ENCODE measurements around the gene TCEA3.

Gene TCEA3

GRCh38 chr1:23397908-23398307, 26.6 kb downstream of the TCEA3 start:
- no peaks in the 10 kb centered on the region for H3K9me3 ChIP-seq (ENCODE audit: severe bottlenecking)
- no peak overlapping the region for H3K27ac ChIP-seq (ENCODE audit: poor library complexity, severe bottlenecking)
- DNase-seq (ENCODE audit: low spot score) (no peak), ATAC-seq (ENCODE audit: low read depth) (no peak)
- no peaks in the 10 kb centered on the region for H3K27me3 ChIP-seq (ENCODE audit: insufficient read depth, poor library complexity, severe bottlenecking)
- H3K4me3 ChIP-seq (ENCODE audit: severe bottlenecking): no peak overlapping the region
- H3K4me1 ChIP-seq (ENCODE audit: insufficient read depth, poor library complexity, severe bottlenecking): peaks cover 19% of the 10 kb centered on the region
- no peaks in the 10 kb centered on the region for H3K36me3 ChIP-seq (ENCODE audit: low read depth)
- TF ChIP-seq CTCF (IDR thresholded peaks at IDR 0.05; ENCODE audit: poor library complexity, severe bottlenecking): no peak

- Histone ChIP-seq H3K27me3 (ENCODE audit: insufficient read depth, poor library complexity, severe bottlenecking) (no peaks in the 10 kb centered on the region), H3K27ac (ENCODE audit: poor library complexity, severe bottlenecking) (peak overlapping the region; percentile 1), H3K36me3 (ENCODE audit: low read depth) (no peaks in the 10 kb centered on the region), H3K4me1 (ENCODE audit: insufficient read depth, poor library complexity, severe bottlenecking) (peaks cover 12% of the 10 kb centered on the region), H3K9me3 (ENCODE audit: severe bottlenecking) (no peaks in the 10 kb centered on the region), H3K4me3 (ENCODE audit: severe bottlenecking) (no peak overlapping the region)
- no peak for DNase-seq (ENCODE audit: low spot score)
- no peak for TF ChIP-seq CTCF (IDR thresholded peaks at IDR 0.05; ENCODE audit: poor library complexity, severe bottlenecking)
- no peak for ATAC-seq (ENCODE audit: low read depth)
Measured at GRCh38 chr1:23396380-23396779, 28.2 kb downstream of the TCEA3 start.

GRCh38 chr1:23395849-23396248, 28.7 kb downstream of the TCEA3 start:
- Histone ChIP-seq H3K27ac (ENCODE audit: poor library complexity, severe bottlenecking) (peak overlapping the region; percentile 1), H3K4me1 (ENCODE audit: insufficient read depth, poor library complexity, severe bottlenecking) (peaks cover 12% of the 10 kb centered on the region), H3K4me3 (ENCODE audit: severe bottlenecking) (no peak overlapping the region), H3K9me3 (ENCODE audit: severe bottlenecking) (no peaks in the 10 kb centered on the region), H3K36me3 (ENCODE audit: low read depth) (no peaks in the 10 kb centered on the region), H3K27me3 (ENCODE audit: insufficient read depth, poor library complexity, severe bottlenecking) (no peaks in the 10 kb centered on the region)
- DNase-seq (ENCODE audit: low spot score) (no peak), ATAC-seq (ENCODE audit: low read depth) (no peak; the same call in 2 of the 3 replicates)
- no peak for TF ChIP-seq CTCF (IDR thresholded peaks at IDR 0.05; ENCODE audit: poor library complexity, severe bottlenecking)

- Histone ChIP-seq H3K27me3 (ENCODE audit: insufficient read depth, poor library complexity, severe bottlenecking) (no peaks in the 10 kb centered on the region), H3K4me3 (ENCODE audit: severe bottlenecking) (no peak overlapping the region), H3K4me1 (ENCODE audit: insufficient read depth, poor library complexity, severe bottlenecking) (peaks cover 12% of the 10 kb centered on the region), H3K36me3 (ENCODE audit: low read depth) (no peaks in the 10 kb centered on the region), H3K9me3 (ENCODE audit: severe bottlenecking) (no peaks in the 10 kb centered on the region), H3K27ac (ENCODE audit: poor library complexity, severe bottlenecking) (no peak overlapping the region)
- ATAC-seq (ENCODE audit: low read depth): no peak
- TF ChIP-seq CTCF (IDR thresholded peaks at IDR 0.05; ENCODE audit: poor library complexity, severe bottlenecking): no peak
- no peak for DNase-seq (ENCODE audit: low spot score)
Measured at GRCh38 chr1:23395154-23395724, 29.3 kb downstream of the TCEA3 start.

- no peaks in the 10 kb centered on the region for H3K36me3 ChIP-seq (ENCODE audit: low read depth)
- H3K27ac ChIP-seq (ENCODE audit: poor library complexity, severe bottlenecking): peak overlapping the region; percentile 3
- no peak for ATAC-seq (ENCODE audit: low read depth)
- peaks cover 12% of the 10 kb centered on the region for H3K4me1 ChIP-seq (ENCODE audit: insufficient read depth, poor library complexity, severe bottlenecking)
- no peaks in the 10 kb centered on the region for H3K27me3 ChIP-seq (ENCODE audit: insufficient read depth, poor library complexity, severe bottlenecking)
- DNase-seq (ENCODE audit: low spot score): no peak
- no peak overlapping the region for H3K4me3 ChIP-seq (ENCODE audit: severe bottlenecking)
- TF ChIP-seq CTCF (IDR thresholded peaks at IDR 0.05; ENCODE audit: poor library complexity, severe bottlenecking): no peak
- H3K9me3 ChIP-seq (ENCODE audit: severe bottlenecking): no peaks in the 10 kb centered on the region
Measured at GRCh38 chr1:23394684-23395083, 29.9 kb downstream of the TCEA3 start.

All from RWPE2 (cell line).